WTC11 (cell line): ENCODE results near the gene ATP6V1F. TPM values are rescaled to one million over a fixed set of nuclear protein-coding genes. Genes with fewer than 3 reads are reported as not detected.

Source experiments
- ATAC-seq: fragments of 200-7000 bp; cut with Tn5 transposase; 2 replicates; pipeline ENCODE4 v1.10.0; 2021; ENCODE audit warnings: mild to moderate bottlenecking, moderate library complexity
- CTCF ChIA-PET: fragments of 300-600 bp; sonication (Branson Sonifier 250); formaldehyde crosslinking; loops from one replicate; lab custom pipeline; 2021; ENCODE audit warnings: antibody characterized with exemption; lab: Charles Lee
- POLR2A ChIA-PET: fragments of 350-600 bp; sonication (Branson Sonifier 250); formaldehyde crosslinking; loops from one replicate; lab custom pipeline; 2021; ENCODE audit warnings: antibody characterized with exemption; lab: Charles Lee
- DNase-seq: peaks from one replicate; pipeline ENCODE4 v3.0.0; 2021; ENCODE audit warnings: low spot score
- H3K27ac Mint-ChIP-seq: 2 replicates; pipeline ENCODE4 v1.8.0; 2021; ENCODE audit warnings: mixed read lengths
- H3K27me3 Mint-ChIP-seq: 2 replicates; pipeline ENCODE4 v1.8.0; 2021; ENCODE audit warnings: low read depth, mild to moderate bottlenecking, moderate library complexity, mixed read lengths
- H3K36me3 Mint-ChIP-seq: 2 replicates; pipeline ENCODE4 v1.8.0; 2021; ENCODE audit warnings: mixed read lengths
- H3K4me1 Mint-ChIP-seq: 2 replicates; pipeline ENCODE4 v1.8.0; 2022; ENCODE audit warnings: mixed read lengths
- H3K4me3 Mint-ChIP-seq: 2 replicates; pipeline ENCODE4 v1.8.0; 2021; ENCODE audit warnings: mild to moderate bottlenecking, moderate library complexity, mixed read lengths
- H3K9me3 Mint-ChIP-seq: 2 replicates; pipeline ENCODE4 v1.8.0; 2021; ENCODE audit warnings: mixed read lengths
- ELF4 ChIP-seq: sonication (generic); formaldehyde crosslinking; IDR thresholded peaks from 2 replicates; pipeline ENCODE4 v1.8.1; 2022; ENCODE audit warnings: low read depth, mild to moderate bottlenecking, moderate library complexity, missing genetic modification reagents
- ESRRA ChIP-seq: sonication (generic); formaldehyde crosslinking; IDR thresholded peaks from 2 replicates; pipeline ENCODE4 v1.8.1; 2022; ENCODE audit warnings: mild to moderate bottlenecking, missing genetic modification reagents, borderline replicate concordance
- FOXK1 ChIP-seq: sonication (generic); formaldehyde crosslinking; IDR thresholded peaks from 2 replicates; pipeline ENCODE4 v1.8.0; 2022; ENCODE audit warnings: mild to moderate bottlenecking, moderate library complexity, missing genetic modification reagents
- PRDM15 ChIP-seq: sonication (generic); formaldehyde crosslinking; IDR thresholded peaks from 2 replicates; pipeline ENCODE4 v1.8.0; 2022; ENCODE audit warnings: missing genetic modification reagents
- PRRX2 ChIP-seq: fragments of 250-450 bp; sonication (Bioruptor Pico); IDR thresholded peaks from 2 replicates; pipeline ENCODE4 v1.8.0; 2021; ENCODE audit warnings: mild to moderate bottlenecking
- RELA ChIP-seq: sonication (generic); formaldehyde crosslinking; IDR thresholded peaks from 2 replicates; pipeline ENCODE4 v1.8.1; 2022; ENCODE audit warnings: missing genetic modification reagents, mild to moderate bottlenecking, borderline replicate concordance
- RORB ChIP-seq: fragments of 250-450 bp; sonication (Bioruptor Pico); IDR thresholded peaks from 2 replicates; pipeline ENCODE4 v1.9.0; 2021; ENCODE audit warnings: mild to moderate bottlenecking
- TEAD1 ChIP-seq: sonication (generic); formaldehyde crosslinking; IDR thresholded peaks from 2 replicates; pipeline ENCODE4 v1.8.0; 2022; ENCODE audit warnings: mild to moderate bottlenecking, missing genetic modification reagents
- ZNF232 ChIP-seq: sonication (generic); formaldehyde crosslinking; IDR thresholded peaks from 2 replicates; pipeline ENCODE4 v1.8.0; 2022; ENCODE audit warnings: mild to moderate bottlenecking, missing genetic modification reagents
- ZNF263 ChIP-seq: sonication (generic); formaldehyde crosslinking; IDR thresholded peaks from 2 replicates; pipeline ENCODE4 v1.8.1; 2022; ENCODE audit warnings: low read depth, mild to moderate bottlenecking, moderate library complexity, missing genetic modification reagents
- ZNF281 ChIP-seq: sonication (generic); formaldehyde crosslinking; IDR thresholded peaks from 2 replicates; pipeline ENCODE4 v1.8.0; 2023; ENCODE audit warnings: mild to moderate bottlenecking, missing genetic modification reagents
- ZNF396 ChIP-seq: fragments of 250-450 bp; sonication (Bioruptor Pico); IDR thresholded peaks from 2 replicates; pipeline ENCODE4 v1.8.0; 2021; ENCODE audit warnings: mild to moderate bottlenecking, moderate library complexity, borderline replicate concordance
- ZNF671 ChIP-seq: fragments of 250-450 bp; sonication (Bioruptor Pico); IDR thresholded peaks from 2 replicates; pipeline ENCODE4 v1.8.0; 2021; ENCODE audit warnings: mild to moderate bottlenecking
- total RNA-seq: library from RNA; stranded (reverse); gene quantifications from 3 replicates; pipeline ENCODE4 v1.2.3, GENCODE V29; 2021
- TF ChIP-seq, protein P1 (sequence below): fragments of 250-450 bp; sonication (Bioruptor Pico); IDR thresholded peaks from 2 replicates; pipeline ENCODE4 v1.8.0; 2021; ENCODE audit warnings: mild to moderate bottlenecking
- TF ChIP-seq, protein P2 (sequence below): sonication (generic); formaldehyde crosslinking; IDR thresholded peaks from 2 replicates; pipeline ENCODE4 v1.8.1; 2023; ENCODE audit warnings: mild to moderate bottlenecking, moderate library complexity, missing genetic modification reagents
- TF ChIP-seq, protein P3 (sequence below): sonication (generic); formaldehyde crosslinking; IDR thresholded peaks from 2 replicates; pipeline ENCODE4 v1.8.1; 2023; ENCODE audit warnings: mild to moderate bottlenecking, missing genetic modification reagents, moderate library complexity
- TF ChIP-seq, protein P4 (sequence below): sonication (generic); formaldehyde crosslinking; IDR thresholded peaks from 2 replicates; pipeline ENCODE4 v1.8.1; 2023; ENCODE audit warnings: mild to moderate bottlenecking, missing genetic modification reagents, moderate library complexity
- TF ChIP-seq, protein P5 (sequence below): sonication (generic); formaldehyde crosslinking; IDR thresholded peaks from 2 replicates; pipeline ENCODE4 v1.8.0; 2022; ENCODE audit warnings: mild to moderate bottlenecking, missing genetic modification reagents
- TF ChIP-seq, protein P6 (sequence below): fragments of 200-600 bp; IDR thresholded peaks from 2 replicates; pipeline ENCODE4 v1.8.0; 2022; ENCODE audit warnings: antibody characterized with exemption

Gene ATP6V1F
- total RNA-seq, 1 experiment from 2014 or later = 117 TPM

GRCh38 chr7:128903621-128904361, 41.1 kb downstream of the ATP6V1F start:
- ChIA-PET POLR2A (no interaction called here), CTCF (interaction anchor here (0.8 to 1.8 kb wide), 6 partner anchors 20 to 260 kb away, joined by 3 to 6 read pairs (median 4); no protein-coding TSS in a partner anchor)
- Mint-ChIP-seq H3K36me3 (peaks cover 10% of the 10 kb centered on the region), H3K27ac (no peak overlapping the region), H3K9me3 (peaks cover 17% of the 10 kb centered on the region), H3K4me3 (no peak overlapping the region), H3K4me1 (peaks cover 3% of the 10 kb centered on the region; the same call in 1 of the 2 replicates), H3K27me3 (peaks cover 15% of the 10 kb centered on the region)
- ATAC-seq = no peak
- DNase-seq = no peak
- TF ChIP-seq, protein P1, sequence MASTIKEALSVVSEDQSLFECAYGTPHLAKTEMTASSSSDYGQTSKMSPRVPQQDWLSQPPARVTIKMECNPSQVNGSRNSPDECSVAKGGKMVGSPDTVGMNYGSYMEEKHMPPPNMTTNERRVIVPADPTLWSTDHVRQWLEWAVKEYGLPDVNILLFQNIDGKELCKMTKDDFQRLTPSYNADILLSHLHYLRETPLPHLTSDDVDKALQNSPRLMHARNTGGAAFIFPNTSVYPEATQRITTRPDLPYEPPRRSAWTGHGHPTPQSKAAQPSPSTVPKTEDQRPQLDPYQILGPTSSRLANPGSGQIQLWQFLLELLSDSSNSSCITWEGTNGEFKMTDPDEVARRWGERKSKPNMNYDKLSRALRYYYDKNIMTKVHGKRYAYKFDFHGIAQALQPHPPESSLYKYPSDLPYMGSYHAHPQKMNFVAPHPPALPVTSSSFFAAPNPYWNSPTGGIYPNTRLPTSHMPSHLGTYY (CRISPR knock-in tag) = no peak
- TF ChIP-seq ZNF263 (no peak), ZNF671 (CRISPR knock-in tag) (no peak), ZNF396 (no peak), ELF4 (CRISPR knock-in tag) (no peak), ZNF281 (no peak), TEAD1 (no peak), PRRX2 (CRISPR knock-in tag) (no peak), ZNF232 (CRISPR knock-in tag) (no peak), ESRRA (no peak), RORB (no peak), FOXK1 (CRISPR knock-in tag) (no peak)
- TF ChIP-seq, protein P2, sequence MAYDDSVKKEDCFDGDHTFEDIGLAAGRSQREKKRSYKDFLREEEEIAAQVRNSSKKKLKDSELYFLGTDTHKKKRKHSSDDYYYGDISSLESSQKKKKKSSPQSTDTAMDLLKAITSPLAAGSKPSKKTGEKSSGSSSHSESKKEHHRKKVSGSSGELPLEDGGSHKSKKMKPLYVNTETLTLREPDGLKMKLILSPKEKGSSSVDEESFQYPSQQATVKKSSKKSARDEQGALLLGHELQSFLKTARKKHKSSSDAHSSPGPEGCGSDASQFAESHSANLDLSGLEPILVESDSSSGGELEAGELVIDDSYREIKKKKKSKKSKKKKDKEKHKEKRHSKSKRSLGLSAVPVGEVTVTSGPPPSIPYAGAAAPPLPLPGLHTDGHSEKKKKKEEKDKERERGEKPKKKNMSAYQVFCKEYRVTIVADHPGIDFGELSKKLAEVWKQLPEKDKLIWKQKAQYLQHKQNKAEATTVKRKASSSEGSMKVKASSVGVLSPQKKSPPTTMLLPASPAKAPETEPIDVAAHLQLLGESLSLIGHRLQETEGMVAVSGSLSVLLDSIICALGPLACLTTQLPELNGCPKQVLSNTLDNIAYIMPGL (CRISPR knock-in tag) = no peak
- TF ChIP-seq, protein P3, sequence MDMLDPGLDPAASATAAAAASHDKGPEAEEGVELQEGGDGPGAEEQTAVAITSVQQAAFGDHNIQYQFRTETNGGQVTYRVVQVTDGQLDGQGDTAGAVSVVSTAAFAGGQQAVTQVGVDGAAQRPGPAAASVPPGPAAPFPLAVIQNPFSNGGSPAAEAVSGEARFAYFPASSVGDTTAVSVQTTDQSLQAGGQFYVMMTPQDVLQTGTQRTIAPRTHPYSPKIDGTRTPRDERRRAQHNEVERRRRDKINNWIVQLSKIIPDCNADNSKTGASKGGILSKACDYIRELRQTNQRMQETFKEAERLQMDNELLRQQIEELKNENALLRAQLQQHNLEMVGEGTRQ (CRISPR knock-in tag) = no peak
- TF ChIP-seq, protein P4, sequence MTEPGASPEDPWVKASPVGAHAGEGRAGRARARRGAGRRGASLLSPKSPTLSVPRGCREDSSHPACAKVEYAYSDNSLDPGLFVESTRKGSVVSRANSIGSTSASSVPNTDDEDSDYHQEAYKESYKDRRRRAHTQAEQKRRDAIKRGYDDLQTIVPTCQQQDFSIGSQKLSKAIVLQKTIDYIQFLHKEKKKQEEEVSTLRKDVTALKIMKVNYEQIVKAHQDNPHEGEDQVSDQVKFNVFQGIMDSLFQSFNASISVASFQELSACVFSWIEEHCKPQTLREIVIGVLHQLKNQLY (CRISPR knock-in tag) = no peak

GRCh38 chr7:128904381-128905197, 41.9 kb downstream of the ATP6V1F start:
- peak; percentile 73 for ATAC-seq
- CTCF ChIA-PET = interaction anchor here (0.8 to 1.8 kb wide), 5 partner anchors 21 to 259 kb away, joined by 3 to 6 read pairs (median 4); no protein-coding TSS in a partner anchor
- TF ChIP-seq ELF4 (CRISPR knock-in tag) (no peak), RELA (CRISPR knock-in tag) (no peak), PRDM15 (CRISPR knock-in tag) (peak; percentile 75)
- TF ChIP-seq, protein P5, sequence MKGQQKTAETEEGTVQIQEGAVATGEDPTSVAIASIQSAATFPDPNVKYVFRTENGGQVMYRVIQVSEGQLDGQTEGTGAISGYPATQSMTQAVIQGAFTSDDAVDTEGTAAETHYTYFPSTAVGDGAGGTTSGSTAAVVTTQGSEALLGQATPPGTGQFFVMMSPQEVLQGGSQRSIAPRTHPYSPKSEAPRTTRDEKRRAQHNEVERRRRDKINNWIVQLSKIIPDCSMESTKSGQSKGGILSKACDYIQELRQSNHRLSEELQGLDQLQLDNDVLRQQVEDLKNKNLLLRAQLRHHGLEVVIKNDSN = peak; percentile 81
- TF ChIP-seq, protein P6, sequence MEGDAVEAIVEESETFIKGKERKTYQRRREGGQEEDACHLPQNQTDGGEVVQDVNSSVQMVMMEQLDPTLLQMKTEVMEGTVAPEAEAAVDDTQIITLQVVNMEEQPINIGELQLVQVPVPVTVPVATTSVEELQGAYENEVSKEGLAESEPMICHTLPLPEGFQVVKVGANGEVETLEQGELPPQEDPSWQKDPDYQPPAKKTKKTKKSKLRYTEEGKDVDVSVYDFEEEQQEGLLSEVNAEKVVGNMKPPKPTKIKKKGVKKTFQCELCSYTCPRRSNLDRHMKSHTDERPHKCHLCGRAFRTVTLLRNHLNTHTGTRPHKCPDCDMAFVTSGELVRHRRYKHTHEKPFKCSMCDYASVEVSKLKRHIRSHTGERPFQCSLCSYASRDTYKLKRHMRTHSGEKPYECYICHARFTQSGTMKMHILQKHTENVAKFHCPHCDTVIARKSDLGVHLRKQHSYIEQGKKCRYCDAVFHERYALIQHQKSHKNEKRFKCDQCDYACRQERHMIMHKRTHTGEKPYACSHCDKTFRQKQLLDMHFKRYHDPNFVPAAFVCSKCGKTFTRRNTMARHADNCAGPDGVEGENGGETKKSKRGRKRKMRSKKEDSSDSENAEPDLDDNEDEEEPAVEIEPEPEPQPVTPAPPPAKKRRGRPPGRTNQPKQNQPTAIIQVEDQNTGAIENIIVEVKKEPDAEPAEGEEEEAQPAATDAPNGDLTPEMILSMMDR = peak; percentile 44; the same call in 1 of the 2 replicates
- TF ChIP-seq, all 79 proteins: peak for 3
- Mint-ChIP-seq H3K36me3 (peaks cover 6% of the 10 kb centered on the region), H3K9me3 (peaks cover 13% of the 10 kb centered on the region), H3K27me3 (peaks cover 23% of the 10 kb centered on the region), H3K4me3 (no peak overlapping the region), H3K27ac (no peak overlapping the region), H3K4me1 (peaks cover 10% of the 10 kb centered on the region)
- DNase-seq = no peak
- POLR2A ChIA-PET = no interaction called here
